HEK293 (cell line): ENCODE measurements around the gene EIF3B.
A peak's percentile ranks its signal among the peaks of the same experiment; 100 is the strongest.

Source experiments
- AEBP2 ChIP-seq: fragments of 450-650 bp; formaldehyde crosslinking; IDR thresholded peaks from 2 replicates; pipeline ENCODE4 v1.5.1; 2016; ENCODE audit warnings: missing biosample characterization, missing genetic modification characterization, borderline replicate concordance
- ELK4 ChIP-seq: IDR thresholded peaks from 2 replicates; pipeline ENCODE4 v1.6.1; 2011; ENCODE audit warnings: mild to moderate bottlenecking, low read depth, low read length, borderline replicate concordance
- HOXD13 ChIP-seq: sonication (generic); formaldehyde crosslinking; IDR thresholded peaks from 2 replicates; pipeline ENCODE4 v1.8.0; 2022; ENCODE audit warnings: missing genetic modification reagents, borderline replicate concordance
- IKZF3 ChIP-seq: fragments of 450-650 bp; IDR thresholded peaks from 2 replicates; pipeline ENCODE4 v1.5.0; 2018; ENCODE audit warnings: missing biosample characterization, mild to moderate bottlenecking, missing genetic modification characterization, moderate library complexity
- MZF1 ChIP-seq: fragments of 450-650 bp; formaldehyde crosslinking; IDR thresholded peaks from 2 replicates; pipeline ENCODE4 v1.5.1; 2017; ENCODE audit warnings: missing biosample characterization, missing genetic modification characterization, borderline replicate concordance
- PATZ1 ChIP-seq: fragments of 450-650 bp; formaldehyde crosslinking; IDR thresholded peaks from 2 replicates; pipeline ENCODE4 v1.5.1; 2016; ENCODE audit warnings: missing biosample characterization, missing genetic modification characterization
- SP3 ChIP-seq: fragments of 450-650 bp; formaldehyde crosslinking; IDR thresholded peaks from 2 replicates; pipeline ENCODE4 v1.5.1; 2016; ENCODE audit warnings: missing biosample characterization, missing genetic modification characterization
- TRIM28 ChIP-seq: IDR thresholded peaks from 2 replicates; pipeline ENCODE4 v1.6.1; 2011; ENCODE audit warnings: low read length, control low read depth, borderline replicate concordance
- ZBTB11 ChIP-seq: fragments of 450-650 bp; formaldehyde crosslinking; conservative IDR thresholded peaks from 2 replicates; pipeline ENCODE4 v1.5.1; 2016; ENCODE audit warnings: low read depth, missing biosample characterization, missing genetic modification characterization
- ZBTB7A ChIP-seq: fragments of 450-650 bp; formaldehyde crosslinking; IDR thresholded peaks from 2 replicates; pipeline ENCODE4 v1.5.1; 2016; ENCODE audit warnings: low read depth, missing biosample characterization, missing genetic modification characterization
- ZBTB8A ChIP-seq: fragments of 450-650 bp; formaldehyde crosslinking; IDR thresholded peaks from 2 replicates; pipeline ENCODE4 v1.5.1; 2016; ENCODE audit warnings: missing biosample characterization, missing genetic modification characterization
- ZNF2 ChIP-seq: fragments of 450-650 bp; formaldehyde crosslinking; IDR thresholded peaks from 2 replicates; pipeline ENCODE4 v1.5.1; 2016; ENCODE audit warnings: missing biosample characterization, missing genetic modification characterization
- ZNF24 ChIP-seq: fragments of 450-650 bp; formaldehyde crosslinking; IDR thresholded peaks from 2 replicates; pipeline ENCODE4 v1.5.1; 2016; ENCODE audit warnings: missing biosample characterization, missing genetic modification characterization
- ZNF26 ChIP-seq: fragments of 450-650 bp; formaldehyde crosslinking; IDR thresholded peaks from 2 replicates; pipeline ENCODE4 v1.5.1; 2016; ENCODE audit warnings: missing biosample characterization, missing genetic modification characterization
- ZNF280D ChIP-seq: fragments of 450-650 bp; formaldehyde crosslinking; IDR thresholded peaks from 2 replicates; pipeline ENCODE4 v1.5.1; 2016; ENCODE audit warnings: missing biosample characterization, missing genetic modification characterization
- ZNF335 ChIP-seq: fragments of 450-650 bp; formaldehyde crosslinking; conservative IDR thresholded peaks from 2 replicates; pipeline ENCODE4 v1.5.1; 2016; ENCODE audit warnings: missing biosample characterization, missing genetic modification characterization
- ZNF433 ChIP-seq: fragments of 450-650 bp; formaldehyde crosslinking; IDR thresholded peaks from 2 replicates; pipeline ENCODE4 v1.5.1; 2016; ENCODE audit warnings: missing biosample characterization, missing genetic modification characterization, low read depth
- ZNF521 ChIP-seq: fragments of 450-650 bp; formaldehyde crosslinking; IDR thresholded peaks from 2 replicates; pipeline ENCODE4 v1.5.1; 2017; ENCODE audit warnings: missing biosample characterization, mild to moderate bottlenecking, missing genetic modification characterization
- ZNF561 ChIP-seq: fragments of 450-650 bp; IDR thresholded peaks from 2 replicates; pipeline ENCODE4 v1.5.1; 2018; ENCODE audit warnings: missing biosample characterization, missing genetic modification characterization, borderline replicate concordance
- ZNF580 ChIP-seq: fragments of 450-650 bp; formaldehyde crosslinking; IDR thresholded peaks from 2 replicates; pipeline ENCODE4 v1.5.1; 2016; ENCODE audit warnings: missing biosample characterization, missing genetic modification characterization
- ZNF621 ChIP-seq: fragments of 450-650 bp; formaldehyde crosslinking; IDR thresholded peaks from 2 replicates; pipeline ENCODE4 v1.5.1; 2017; ENCODE audit warnings: missing biosample characterization, missing genetic modification characterization
- ZNF623 ChIP-seq: fragments of 450-650 bp; formaldehyde crosslinking; IDR thresholded peaks from 2 replicates; pipeline ENCODE4 v1.5.1; 2016; ENCODE audit warnings: missing biosample characterization, missing genetic modification characterization
- ZSCAN5A ChIP-seq: fragments of 450-650 bp; formaldehyde crosslinking; IDR thresholded peaks from 2 replicates; pipeline ENCODE4 v1.5.1; 2016; ENCODE audit warnings: missing biosample characterization, missing genetic modification characterization

EIF3B gene

GRCh38 chr7:2403014-2403717 is 48.5 kb downstream of the EIF3B start, which contains the start of gene CHST12 (continued):
- TF ChIP-seq MZF1 (tag by site-specific recombination) (peak; percentile 45; the same call in 1 of the 2 replicates), ZBTB7A (no peak), HOXD13 (no peak), ZBTB11 (no peak), PATZ1 (tag by site-specific recombination) (no peak), SP3 (tag by site-specific recombination) (peak; percentile 42; the same call in 1 of the 2 replicates), ZNF621 (tag by site-specific recombination) (no peak), ZNF521 (tag by site-specific recombination) (no peak), ZNF2 (tag by site-specific recombination) (no peak), ZSCAN5A (tag by site-specific recombination) (no peak), ZNF280D (tag by site-specific recombination) (0 out of 2 replicates have a peak, but pooled peaks have one; percentile 10), ZNF623 (no peak), ZNF561 (tag by site-specific recombination) (no peak), ZBTB8A (tag by site-specific recombination) (no peak), ELK4 (no peak), ZNF26 (no peak), IKZF3 (tag by site-specific recombination) (no peak), TRIM28 (no peak), ZNF24 (tag by site-specific recombination) (no peak), ZNF580 (tag by site-specific recombination) (peak; percentile 93), AEBP2 (tag by site-specific recombination) (no peak), ZNF335 (tag by site-specific recombination) (peak; percentile 28; the same call in 1 of the 2 replicates), ZNF433 (tag by site-specific recombination) (no peak)
